COLO668 (cell line): ENCODE measurements around the gene FAP.

Experiments
- DNase-seq: peaks from one replicate; lab custom pipeline; 2025; ENCODE audit not compliant: unreplicated experiment; lab: John Stamatoyannopoulos, UW

FAP gene

DNA sequence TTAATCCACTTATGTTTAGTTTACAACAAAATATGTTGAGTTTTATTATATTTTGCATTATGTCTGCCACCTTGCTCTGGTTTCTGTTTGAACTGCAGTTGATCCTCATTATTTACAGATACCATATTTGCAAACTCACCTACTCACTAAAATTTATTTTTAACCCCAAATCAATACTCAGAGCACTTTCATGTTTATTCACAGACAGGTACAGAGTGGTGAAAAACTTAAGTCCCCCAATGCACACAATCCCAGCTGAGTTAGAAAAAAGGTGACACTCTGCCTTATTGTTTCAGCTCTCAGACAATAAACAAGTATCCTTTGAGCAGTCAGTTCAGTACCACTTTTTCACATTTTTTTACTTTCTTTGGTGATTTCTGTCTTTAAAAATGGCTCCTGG is 104.9 kb downstream of the FAP start:
- DNase-seq = no peak

DNA sequence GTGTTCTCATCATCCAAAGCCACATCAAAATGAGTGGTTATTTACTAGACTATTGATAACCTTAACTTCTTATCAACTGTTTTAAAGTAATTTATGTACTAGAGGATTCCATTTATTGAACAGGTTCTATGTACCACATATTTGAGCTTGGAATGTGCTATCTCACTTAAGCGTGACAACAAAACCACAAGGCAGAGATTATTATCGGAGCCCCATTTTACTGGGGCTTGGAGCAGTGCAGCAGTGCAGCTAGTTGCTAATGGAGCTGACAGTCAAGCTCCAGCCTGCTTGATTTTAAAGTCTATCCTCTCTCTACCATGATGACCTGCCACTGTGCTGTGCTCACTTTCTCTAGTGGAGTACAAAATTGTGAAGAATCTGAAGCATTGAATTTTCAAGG is 115.8 kb downstream of the FAP start:
- DNase-seq = no peak

DNA sequence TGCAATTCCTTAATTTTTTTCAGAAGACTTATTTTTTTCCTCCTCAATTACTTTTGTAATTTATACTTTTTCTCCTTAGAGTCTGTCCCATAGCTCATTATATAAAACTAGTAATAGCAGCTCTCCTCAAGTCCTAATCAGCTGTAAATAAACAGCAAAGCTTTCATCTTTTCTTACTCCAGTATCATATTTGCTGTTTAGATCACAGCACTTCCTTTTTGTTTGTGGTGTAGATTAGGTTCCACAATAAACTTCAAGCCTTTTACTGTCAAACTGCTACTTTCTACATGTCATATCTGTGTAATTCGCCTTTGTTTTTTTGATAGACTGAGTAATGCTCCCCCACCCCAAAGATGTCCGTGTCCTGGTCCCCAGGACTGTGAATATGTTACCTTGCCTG is 116.7 kb downstream of the FAP start:
- DNase-seq = no peak

DNA sequence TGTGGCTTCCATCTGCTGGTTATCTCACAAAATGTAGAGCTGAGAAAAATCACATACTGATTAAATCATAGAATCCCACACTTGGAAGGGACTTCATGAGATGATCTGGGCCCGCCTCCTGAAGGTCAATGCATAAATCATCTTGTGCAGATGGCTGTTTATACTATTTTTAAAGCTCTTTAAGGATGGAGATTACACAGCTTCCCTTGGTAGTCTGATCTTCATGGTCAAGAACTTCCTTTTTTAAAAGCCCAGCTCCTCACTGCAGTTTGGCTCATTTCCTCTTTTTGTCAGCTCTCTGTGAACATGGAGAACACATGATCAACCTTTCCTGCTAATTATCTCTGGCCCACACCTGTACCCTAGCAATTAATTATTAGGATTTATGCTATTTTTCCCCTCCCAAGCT is 117.1 kb downstream of the FAP start:
- no peak for DNase-seq

DNA sequence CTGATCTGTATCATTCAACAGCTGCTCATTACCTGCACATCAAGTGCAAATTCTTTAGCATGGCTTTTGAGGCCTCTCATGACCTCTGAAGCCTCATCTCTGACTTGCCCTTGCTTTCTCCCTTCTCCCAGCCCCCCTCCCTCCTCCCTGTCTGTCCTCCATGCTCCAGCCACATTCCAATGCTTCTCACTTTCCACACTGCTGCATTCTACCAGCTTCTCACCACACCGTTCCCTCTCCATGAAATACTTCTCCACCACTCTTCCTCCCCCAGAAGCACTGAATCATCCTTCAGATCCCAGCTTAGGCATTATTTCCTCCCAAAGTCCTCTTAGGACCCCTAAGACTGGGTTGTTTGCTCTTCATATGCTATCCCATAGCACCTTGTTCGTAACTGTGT is 118.1 kb downstream of the FAP start:
- DNase-seq = no peak

DNA sequence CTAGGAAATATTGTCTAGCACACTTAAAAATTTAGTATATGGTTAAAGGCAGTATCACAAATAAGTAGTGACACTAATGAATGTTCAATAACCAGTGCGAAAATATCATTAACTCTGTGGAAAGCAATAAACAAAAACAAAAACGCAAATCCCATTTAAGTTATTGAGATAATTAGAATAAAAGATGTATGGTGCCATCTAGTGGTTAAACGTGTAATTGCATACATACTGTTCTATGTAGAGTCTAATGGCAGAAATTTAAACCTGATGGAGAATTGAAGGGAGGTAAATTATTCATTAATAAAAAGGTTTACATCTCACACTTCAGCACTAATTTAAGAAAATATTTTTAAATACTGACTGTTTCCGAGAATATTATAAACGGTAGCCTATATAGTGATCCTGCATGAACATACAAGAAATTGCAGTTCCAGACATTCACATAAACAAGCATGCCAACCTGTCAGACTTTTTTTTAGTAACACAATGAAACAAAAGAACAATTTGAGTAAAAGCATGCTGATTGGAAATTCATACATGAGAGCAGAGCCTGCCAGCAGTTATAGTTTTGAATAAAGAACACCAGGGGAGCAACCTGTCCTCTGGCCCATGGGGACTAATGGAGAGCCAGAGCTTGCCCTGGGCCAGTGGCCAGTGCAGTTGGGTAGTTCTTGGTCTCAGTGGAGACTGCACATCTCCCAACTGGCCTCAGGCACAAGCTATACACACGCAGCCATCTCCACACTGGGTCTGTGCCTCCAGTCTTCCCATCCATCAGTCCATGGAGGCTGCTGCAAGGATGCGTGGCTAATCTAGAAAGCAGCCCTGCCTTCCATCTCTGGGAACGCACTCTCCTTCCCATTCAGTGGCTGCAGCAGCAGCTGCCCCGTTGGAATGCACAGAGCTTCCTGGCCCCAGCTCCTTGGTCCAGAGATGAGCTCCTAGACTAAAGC is 119.2 kb downstream of the FAP start:
- DNase-seq = no peak
